Measurements from ENCODE around the gene UBE2Q2.

- TF ChIP-seq CTCF (IDR thresholded peaks at IDR 0.05) (peak in 2 of 4 experiments; percentile 6 to 11), POLR2A (IDR thresholded peaks at IDR 0.05) (no peak), POLR2AphosphoS5 (IDR thresholded peaks at IDR 0.05) (no peak)
Observed at GRCh38 chr15:75842722-75843677, at the start of gene UBE2Q2.
